CD4-positive, alpha-beta T cell treated with Interleukin-17A for 4 hours (primary cell): ENCODE measurements around the gene ARL3.
A peak's percentile ranks its signal among the peaks of the same experiment; 100 is the strongest.
"Not testable (repeated sequence)": the region's sequence is repeated elsewhere in the genome, so short reads cannot be mapped to it uniquely, and the experiment has no call there.

Source experiments
- DNase-seq: peaks from one replicate; pipeline ENCODE4 v3.0.0-alpha.2; 2020; ENCODE audit warnings: mixed read lengths

Gene ARL3

GRCh38 chr10:102735065-102735562, 20.9 kb upstream of the ARL3 start:
- DNase-seq: no peak

- DNase-seq: no peak
Measured at GRCh38 chr10:102732661-102733060, 18.5 kb upstream of the ARL3 start.

GRCh38 chr10:102731222-102731800, 17.1 kb upstream of the ARL3 start:
- DNase-seq: no peak

- DNase-seq: peak; percentile 72
Measured at GRCh38 chr10:102729029-102730026, 15.1 kb upstream of the ARL3 start.

- DNase-seq: no peak
Measured at GRCh38 chr10:102727037-102727818, 13.0 kb upstream of the ARL3 start.

- no peak for DNase-seq
Measured at GRCh38 chr10:102726274-102726673, 12.1 kb upstream of the ARL3 start.

GRCh38 chr10:102723989-102724388, 9.8 kb upstream of the ARL3 start:
- DNase-seq: no peak

- DNase-seq: no peak
Measured at GRCh38 chr10:102721954-102722353, 7.8 kb upstream of the ARL3 start.

- DNase-seq: no peak
Measured at GRCh38 chr10:102720775-102721301, 6.6 kb upstream of the ARL3 start.

GRCh38 chr10:102720337-102720736, 6.1 kb upstream of the ARL3 start:
- no peak for DNase-seq

GRCh38 chr10:102718220-102718619, 4.0 kb upstream of the ARL3 start:
- DNase-seq: no peak

GRCh38 chr10:102716900-102717565, 2.8 kb upstream of the ARL3 start:
- DNase-seq: not testable (repeated sequence)

GRCh38 chr10:102715880-102716279, 1.7 kb upstream of the ARL3 start:
- no peak for DNase-seq

GRCh38 chr10:102714621-102715455, 641 bp upstream of the ARL3 start, which contains the start of gene SFXN2:
SFXN2 (plus strand) TSS chr10:102714636; CDS start chr10:102726637, 12,001 bp downstream.
- peak; percentile 64 for DNase-seq

- DNase-seq: no peak
Measured at GRCh38 chr10:102713539-102713813, 721 bp downstream of the ARL3 start.

- DNase-seq: no peak
Measured at GRCh38 chr10:102712843-102713538, 1.2 kb downstream of the ARL3 start.

- DNase-seq: no peak
Measured at GRCh38 chr10:102712089-102712488, 2.1 kb downstream of the ARL3 start.

- no peak for DNase-seq
Measured at GRCh38 chr10:102710609-102711008, 3.6 kb downstream of the ARL3 start.

- no peak for DNase-seq
Measured at GRCh38 chr10:102705531-102705930, 8.7 kb downstream of the ARL3 start.

- DNase-seq: no peak
Measured at GRCh38 chr10:102704915-102705314, 9.3 kb downstream of the ARL3 start.

GRCh38 chr10:102702742-102703141, 11.5 kb downstream of the ARL3 start:
- no peak for DNase-seq
